Measurements from ENCODE around the gene PLEKHM3. TPM values are rescaled to one million over a fixed set of nuclear protein-coding genes. Genes with fewer than 3 reads are reported as not detected.

Gene PLEKHM3
- total and polyA plus RNA-seq, 2 of the 13 experiments (the other 11 are each of a cell fraction or from before 2014, with no cell fraction given) = 4.5 to 4.7 TPM

GRCh38 chr2:207869784-207870778 lies 155.2 kb downstream of the PLEKHM3 start (continued):
- TF ChIP-seq RNF219 (CRISPR knock-in tag; IDR thresholded peaks at IDR 0.05) (0 out of 2 replicates have a peak, but pooled peaks have one; percentile 32), GTF3A (CRISPR knock-in tag; conservative IDR thresholded peaks at IDR 0.05) (no peak), ZNF644 (CRISPR knock-in tag; IDR thresholded peaks at IDR 0.05; ENCODE audit: low read depth) (peak; percentile 95), ZNF800 (CRISPR knock-in tag; IDR thresholded peaks at IDR 0.05) (peak; percentile 43; the same call in 1 of the 2 replicates), KMT2A (CRISPR knock-in tag; IDR thresholded peaks at IDR 0.05) (peak; percentile 57; the same call in 1 of the 2 replicates), PATZ1 (CRISPR knock-in tag; IDR thresholded peaks at IDR 0.05) (peak; percentile 74), RFX3 (CRISPR knock-in tag; IDR thresholded peaks at IDR 0.05) (0 out of 2 replicates have a peak, but pooled peaks have one; percentile 39), SRY (CRISPR knock-in tag; IDR thresholded peaks at IDR 0.05) (no peak), GATA4 (IDR thresholded peaks at IDR 0.05; ENCODE audit: borderline replicate concordance, low read depth) (peak; percentile 82; the same call in 1 of the 2 replicates), ZNF101 (CRISPR knock-in tag; IDR thresholded peaks at IDR 0.05; ENCODE audit: borderline replicate concordance, low read depth) (no peak; the same call in 1 of the 2 replicates), ZNF564 (CRISPR knock-in tag; IDR thresholded peaks at IDR 0.05) (0 out of 2 replicates have a peak, but pooled peaks have one; percentile 55)

Measured in HepG2 (cell line).